Mesenchymal stem cell (in vitro differentiated cells and primary cell): ENCODE results near the gene GNAZ.
A peak's percentile ranks its signal among the peaks of the same experiment; 100 is the strongest.

ENCODE experiments used
- DNase-seq: peaks from one replicate; pipeline ENCODE4 v3.0.0-alpha.2; 2013
- H2AFZ ChIP-seq: one replicate; pipeline ENCODE4 v1.6.1; 2013; ENCODE audit warnings: low read depth, mild to moderate bottlenecking, control low read depth, inconsistent platforms, low read length, moderate library complexity
- H2AK5ac ChIP-seq: 2 replicates; pipeline ENCODE4 v1.6.1; 2013; ENCODE audit warnings: low read length, moderate library complexity, mild to moderate bottlenecking, inconsistent platforms; ENCODE audit not compliant: severe bottlenecking
- H2BK120ac ChIP-seq: one replicate; pipeline ENCODE4 v1.6.1; 2013; ENCODE audit warnings: low read depth, mild to moderate bottlenecking, inconsistent platforms, low read length, moderate library complexity
- H2BK12ac ChIP-seq, 2 experiments: one replicate each; pipeline ENCODE4 v1.6.1; 2013; ENCODE audit warnings: inconsistent platforms in 2 of 2, low read length in 2 of 2, mild to moderate bottlenecking in 2 of 2, moderate library complexity in 2 of 2, control low read depth in 1 of 2
- H2BK15ac ChIP-seq: one replicate; pipeline ENCODE4 v1.6.1; 2013; ENCODE audit warnings: mild to moderate bottlenecking, low read depth, inconsistent platforms; ENCODE audit not compliant: poor library complexity, severe bottlenecking
- H2BK5ac ChIP-seq: 2 replicates; pipeline ENCODE4 v1.6.1; 2013; ENCODE audit warnings: low read depth, mild to moderate bottlenecking, low read length, control low read depth, inconsistent platforms; ENCODE audit not compliant: poor library complexity, severe bottlenecking
- H3K14ac ChIP-seq, 2 experiments: one replicate each; pipeline ENCODE4 v1.6.1; 2013; ENCODE audit warnings: inconsistent platforms in 2 of 2, low read length in 2 of 2, control low read depth in 1 of 2, mild to moderate bottlenecking in 1 of 2, moderate library complexity in 1 of 2
- H3K18ac ChIP-seq, 2 experiments: one replicate each; pipeline ENCODE4 v1.6.1; 2013; ENCODE audit warnings: inconsistent platforms in 2 of 2, low read length in 2 of 2, control low read depth in 1 of 2, low read depth in 1 of 2, mild to moderate bottlenecking in 1 of 2
- H3K23ac ChIP-seq, 2 experiments: one replicate each; pipeline ENCODE4 v1.6.1; 2013; ENCODE audit warnings: inconsistent platforms in 2 of 2, low read length in 2 of 2, mild to moderate bottlenecking in 2 of 2, moderate library complexity in 2 of 2, control low read depth in 1 of 2
- H3K27ac ChIP-seq: 2 replicates; pipeline ENCODE4 v1.5.1; 2013; ENCODE audit warnings: mild to moderate bottlenecking, moderate library complexity, low read length, control low read depth, inconsistent platforms; ENCODE audit not compliant: poor library complexity, severe bottlenecking
- H3K27me3 ChIP-seq, 2 experiments: 2 replicates each; pipeline versions ENCODE4 v1.6.1 to v1.7.0; 2013; ENCODE audit warnings: low read length in 2 of 2, mild to moderate bottlenecking in 2 of 2, moderate library complexity in 2 of 2, control low read depth in 1 of 2, inconsistent platforms in 1 of 2; ENCODE audit not compliant: control insufficient read depth in 1 of 2, insufficient read depth in 1 of 2
- H3K36me3 ChIP-seq, 2 experiments: 2 replicates each; pipeline versions ENCODE4 v1.6.1 to v1.7.0; 2013; ENCODE audit warnings: low read length in 2 of 2, control low read depth in 1 of 2, inconsistent platforms in 1 of 2, low read depth in 1 of 2, mild to moderate bottlenecking in 1 of 2; ENCODE audit not compliant: insufficient read depth in 2 of 2, control insufficient read depth in 1 of 2
- H3K4ac ChIP-seq, 2 experiments: one replicate each; pipeline ENCODE4 v1.6.1; 2013; ENCODE audit warnings: inconsistent platforms in 2 of 2, low read length in 2 of 2, mild to moderate bottlenecking in 2 of 2, moderate library complexity in 2 of 2, control low read depth in 1 of 2, low read depth in 1 of 2
- H3K4me1 ChIP-seq: 2 replicates; pipeline ENCODE4 v1.6.1; 2013; ENCODE audit warnings: low read depth, low read length, control low read depth; ENCODE audit not compliant: control insufficient read depth, insufficient read depth
- H3K4me2 ChIP-seq: 2 replicates; pipeline ENCODE4 v1.6.1; 2013; ENCODE audit warnings: low read length, mild to moderate bottlenecking, inconsistent platforms; ENCODE audit not compliant: poor library complexity, severe bottlenecking
- H3K4me3 ChIP-seq, 2 experiments: 2 replicates each; pipeline versions ENCODE4 v1.5.1 to v1.7.0; 2013; ENCODE audit warnings: low read length in 2 of 2, mild to moderate bottlenecking in 2 of 2, control low read depth in 1 of 2, low read depth in 1 of 2; ENCODE audit not compliant: insufficient read depth in 1 of 2
- H3K79me1 ChIP-seq: replicated peaks from 2 replicates; pipeline ENCODE4 v1.6.1; 2013; ENCODE audit warnings: mild to moderate bottlenecking, control low read depth, low read length, inconsistent platforms; ENCODE audit not compliant: poor library complexity, severe bottlenecking
- H3K9ac ChIP-seq: 2 replicates; pipeline ENCODE4 v1.7.0; 2013; ENCODE audit warnings: mild to moderate bottlenecking, low read length, moderate library complexity
- H3K9me3 ChIP-seq: 2 replicates; pipeline ENCODE4 v1.7.0; 2013; ENCODE audit warnings: mild to moderate bottlenecking, low read length; ENCODE audit not compliant: control insufficient read depth
- H4K8ac ChIP-seq: one replicate; pipeline ENCODE4 v1.6.1; 2013; ENCODE audit warnings: inconsistent platforms, mild to moderate bottlenecking, low read length, moderate library complexity
- H4K91ac ChIP-seq: one replicate; pipeline ENCODE4 v1.6.1; 2013; ENCODE audit warnings: mild to moderate bottlenecking, low read length, inconsistent platforms
- WGBS: methylation state at CpG from one replicate; pipeline ENCODE4 v1.1.7; 2013; ENCODE audit warnings: mixed read lengths; 5-methylcytosine and 5-hydroxymethylcytosine counted together

GNAZ gene

DNA sequence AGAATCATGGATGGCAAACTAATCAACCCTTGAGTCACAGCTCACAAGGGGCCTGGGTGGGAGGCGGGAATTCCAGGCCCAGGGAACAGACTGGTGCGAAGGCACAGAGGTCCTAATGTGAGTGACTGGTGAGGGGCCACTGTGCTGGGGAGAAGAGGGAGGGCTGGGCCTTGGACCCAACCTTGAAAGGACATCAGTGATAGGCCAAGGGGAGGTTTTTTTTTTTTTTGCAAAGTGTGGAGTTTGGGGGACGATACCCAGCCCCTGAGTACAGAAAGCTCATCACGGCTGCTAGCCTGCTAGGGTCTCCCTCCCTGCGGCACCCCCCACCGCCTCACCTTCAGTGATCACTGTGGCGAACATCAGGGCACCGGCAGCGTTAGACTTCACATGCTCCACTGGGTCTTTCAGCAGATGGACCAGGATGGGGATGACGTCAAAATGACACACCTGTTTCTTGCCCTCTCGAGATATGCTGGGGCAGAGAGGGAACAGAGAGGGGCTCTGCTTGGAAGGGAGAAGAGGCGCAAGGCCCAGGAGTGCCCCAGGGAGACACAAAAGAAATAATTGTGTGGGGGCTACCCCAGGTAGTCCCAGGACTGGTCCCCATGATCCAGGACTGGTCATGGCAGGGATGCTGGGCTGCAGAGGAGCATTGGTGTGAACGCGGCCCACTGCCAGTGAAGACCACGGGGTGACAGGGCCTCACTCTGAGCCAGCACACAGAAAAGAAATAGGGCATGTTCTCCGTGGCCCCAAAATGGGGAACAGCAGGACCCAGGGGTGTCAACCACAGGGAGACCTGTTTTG, 8.6 kb upstream of the GNAZ start:
- Histone ChIP-seq H3K4me2 (no peak overlapping the region), H3K79me1 (no peaks in the 10 kb centered on the region), H3K36me3 (no peaks in the 10 kb centered on the region), H3K14ac (no peak overlapping the region), H2BK15ac (no peak overlapping the region), H3K4me3 (no peak overlapping the region), H2AK5ac (no peak overlapping the region), H3K27me3 (peaks cover 7 to 22% of the 10 kb centered on the region in 2 experiments), H2BK12ac (no peak overlapping the region), H3K27ac (no peak overlapping the region), H3K18ac (no peak overlapping the region), H4K8ac (no peak overlapping the region), H2BK5ac (no peak overlapping the region), H3K23ac (no peak overlapping the region), H3K9ac (no peak overlapping the region), H3K4me1 (no peaks in the 10 kb centered on the region), H3K9me3 (peaks cover 2% of the 10 kb centered on the region), H3K4ac (no peak overlapping the region), H2AFZ (no peak overlapping the region), H4K91ac (no peak overlapping the region), H2BK120ac (no peak overlapping the region)
- no peak for DNase-seq
- 81% methylated on average over 16 of the region's 16 CpGs for WGBS

DNA sequence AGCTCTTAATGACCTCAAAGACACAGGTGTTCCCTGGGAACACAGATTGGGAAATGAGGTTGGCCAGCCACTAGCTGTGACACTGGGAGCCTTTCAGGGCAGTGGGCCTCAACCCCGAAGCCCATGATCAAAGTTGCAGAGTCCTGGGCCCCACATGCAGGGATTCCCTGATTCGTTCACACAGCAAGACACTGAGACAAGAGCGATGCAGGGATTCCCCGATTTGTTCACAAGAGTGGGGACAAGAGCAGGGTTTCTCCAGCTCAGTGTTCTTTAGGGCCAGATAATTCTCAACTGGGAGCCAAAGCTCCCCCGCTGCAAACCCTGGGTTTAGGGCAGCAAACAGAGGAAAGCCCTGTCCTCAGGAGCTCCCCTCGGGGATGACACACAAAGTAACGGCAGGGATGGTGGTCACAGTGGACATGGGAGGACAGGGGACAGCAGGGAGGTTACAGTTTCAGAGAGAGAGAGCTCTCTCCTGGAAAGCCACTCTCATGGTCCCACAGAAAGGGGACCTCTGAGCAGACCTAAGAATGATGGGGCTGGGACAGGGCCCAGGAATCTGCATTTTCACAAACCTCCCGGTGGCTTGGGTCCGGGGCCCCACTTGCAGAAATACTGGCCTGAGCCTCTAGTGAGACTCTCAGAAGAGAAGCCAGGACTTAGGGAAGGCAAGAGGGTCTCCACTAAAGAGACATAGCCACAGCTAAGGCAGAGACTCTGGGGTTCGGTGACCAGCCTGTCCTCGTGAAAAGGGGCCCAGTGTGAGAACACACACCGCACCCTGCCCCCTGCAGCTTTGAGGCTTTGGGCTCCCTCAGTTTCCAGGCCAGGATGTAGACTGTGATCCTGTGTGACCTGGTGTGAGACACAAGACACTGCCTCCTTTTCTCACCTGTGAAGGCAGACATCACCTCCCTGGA, 7.4 kb upstream of the GNAZ start:
- Histone ChIP-seq H3K4me3 (peak overlapping the region in 1 of 2 experiments; percentile 1), H3K79me1 (no peaks in the 10 kb centered on the region), H3K18ac (no peak overlapping the region), H3K9ac (no peak overlapping the region), H2AFZ (no peak overlapping the region), H2BK120ac (no peak overlapping the region), H3K36me3 (no peaks in the 10 kb centered on the region), H3K9me3 (no peaks in the 10 kb centered on the region), H3K4ac (no peak overlapping the region), H2AK5ac (no peak overlapping the region), H2BK15ac (no peak overlapping the region), H3K4me2 (no peak overlapping the region), H2BK5ac (no peak overlapping the region), H3K4me1 (no peaks in the 10 kb centered on the region), H3K27ac (no peak overlapping the region), H4K91ac (no peak overlapping the region), H3K14ac (no peak overlapping the region), H3K27me3 (peaks cover 17 to 31% of the 10 kb centered on the region in 2 experiments), H2BK12ac (no peak overlapping the region), H3K23ac (no peak overlapping the region), H4K8ac (no peak overlapping the region)
- 80% methylated on average over 12 of the region's 12 CpGs for WGBS
- DNase-seq = no peak

DNA sequence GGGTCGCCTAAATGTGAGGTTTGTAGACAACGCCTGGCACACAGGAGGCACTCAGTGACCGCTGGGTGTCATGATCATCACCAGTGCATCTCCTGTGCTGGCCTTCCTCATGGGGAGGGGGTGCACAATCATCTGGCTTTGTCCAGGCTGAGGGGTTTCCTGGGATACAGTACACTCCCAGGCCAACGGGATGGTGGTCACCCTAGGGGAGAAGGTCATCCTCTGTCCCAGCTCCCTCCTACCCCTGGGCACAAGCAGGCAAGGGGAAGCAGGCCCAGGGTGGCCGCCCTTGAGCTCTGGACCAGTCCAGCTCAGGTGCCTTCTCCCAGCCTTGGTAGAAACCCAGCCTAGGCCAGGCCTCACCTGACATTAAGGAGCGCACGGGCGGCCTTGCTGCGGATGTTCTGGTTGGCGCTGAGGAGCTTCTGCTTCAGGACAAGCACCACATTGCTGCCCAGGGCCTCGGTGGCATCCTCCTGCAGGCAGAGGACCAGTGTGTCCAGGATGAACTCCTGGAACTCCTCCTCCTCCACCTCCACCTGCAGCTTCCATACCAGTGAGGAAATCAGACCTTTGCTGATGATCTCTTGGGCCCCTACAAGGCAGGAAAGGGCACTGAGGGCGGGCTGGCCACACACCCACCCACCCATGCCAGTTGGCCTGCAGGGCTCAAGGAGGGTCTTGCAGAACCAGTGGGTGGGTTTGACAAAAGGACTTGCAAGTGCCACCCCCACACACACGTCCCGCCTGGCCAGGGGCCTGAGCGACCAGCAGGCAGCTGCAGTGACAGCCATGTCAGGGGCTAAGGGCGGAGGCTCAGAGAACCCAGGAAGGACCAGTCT, 6.6 kb upstream of the GNAZ start:
- 81% methylated on average over 16 of the region's 16 CpGs for WGBS
- Histone ChIP-seq H2BK15ac (no peak overlapping the region), H3K4me1 (no peaks in the 10 kb centered on the region), H2BK5ac (no peak overlapping the region), H3K79me1 (no peaks in the 10 kb centered on the region), H3K27me3 (peaks cover 26 to 32% of the 10 kb centered on the region in 2 experiments), H4K91ac (no peak overlapping the region), H2AK5ac (no peak overlapping the region), H3K4me2 (no peak overlapping the region), H4K8ac (no peak overlapping the region), H3K9me3 (no peaks in the 10 kb centered on the region), H2BK120ac (no peak overlapping the region), H3K9ac (no peak overlapping the region), H3K14ac (no peak overlapping the region), H2BK12ac (no peak overlapping the region), H3K18ac (no peak overlapping the region), H3K36me3 (no peaks in the 10 kb centered on the region), H2AFZ (no peak overlapping the region), H3K4ac (no peak overlapping the region), H3K27ac (no peak overlapping the region), H3K23ac (no peak overlapping the region), H3K4me3 (peak overlapping the region in 1 of 2 experiments; percentile 1)
- no peak for DNase-seq
